Esophagus muscularis mucosa (tissue), 4 donors: ENCODE results near the gene TAF6. TPM values are rescaled to one million over a fixed set of nuclear protein-coding genes. Genes with fewer than 3 reads are reported as not detected.

Source experiments
- DNase-seq: peaks from one replicate; pipeline ENCODE4 v3.0.0-alpha.2; 2017; ENCODE audit errors: extremely low spot score
- H3K27ac ChIP-seq, 4 donors: fragments of 200-600 bp; sonication (generic); replicated peaks in 1 of 4; 1 replicate in 3 of 4; 2 replicates in 1 of 4; pipeline ENCODE4 v1.5.1; 2016 to 2019; ENCODE audit warnings: mild to moderate bottlenecking in 1 of 4
- H3K27me3 ChIP-seq, 4 donors: fragments of 200-600 bp; sonication (generic); one replicate each; pipeline versions ENCODE4 v1.5.1 to v1.6.0; 2016 to 2019
- H3K36me3 ChIP-seq, 4 donors: fragments of 200-600 bp; sonication (generic); one replicate each; pipeline ENCODE4 v1.5.1; 2016 to 2019
- H3K4me1 ChIP-seq, 4 donors: fragments of 200-600 bp; sonication (generic); one replicate each; pipeline ENCODE4 v1.5.1; 2016 to 2019
- H3K4me3 ChIP-seq, 4 donors: fragments of 200-600 bp; sonication (generic); 1 replicate in 2 of 4; 2 replicates in 2 of 4; pipeline ENCODE4 v1.5.1; 2016 to 2019; ENCODE audit warnings: mild to moderate bottlenecking in 4 of 4, moderate library complexity in 1 of 4
- H3K9me3 ChIP-seq, 4 donors: fragments of 200-600 bp; sonication (generic); 1 replicate in 3 of 4; 2 replicates in 1 of 4; pipeline ENCODE4 v1.5.1; 2016 to 2019
- EP300 ChIP-seq: sonication (generic); formaldehyde crosslinking; IDR thresholded peaks from one replicate; pipeline ENCODE4 v1.6.1; 2017; ENCODE audit warnings: antibody characterized with exemption
- POLR2A ChIP-seq: fragments of 450-650 bp; IDR thresholded peaks from one replicate; pipeline ENCODE4 v1.6.1; 2017; ENCODE audit warnings: antibody characterized with exemption, moderate library complexity, mild to moderate bottlenecking, low read depth
- POLR2AphosphoS5 ChIP-seq, 2 donors: sonication (generic); formaldehyde crosslinking; IDR thresholded peaks; one replicate each; pipeline ENCODE4 v1.6.1; 2017; ENCODE audit warnings: antibody characterized with exemption in 2 of 2
- WGBS: methylation state at CpG from one replicate; pipeline ENCODE4 v1.1.5; 2018; 5-methylcytosine and 5-hydroxymethylcytosine counted together
- intact Hi-C: fragments of 100-400 bp; cut with DNase I; formaldehyde crosslinking; loops from one replicate; pipeline ENCODE4 v1.15.1; 2023
- total RNA-seq, 4 donors: library from RNA; depleted of rRNA; stranded (reverse); fragments of >200 nt; gene quantifications; one replicate each; pipeline versions ENCODE4 v1.1.0 to v1.2.1, GENCODE V29; 2016
- TF ChIP-seq, protein P1 (sequence below), 3 experiments: fragments of 200-600 bp in 2 of 3; fragments of 450-650 bp in 1 of 3; sonication (generic) in 2 of 3; IDR thresholded peaks; one replicate each; pipeline ENCODE4 v1.5.1; 2017 to 2019; ENCODE audit warnings: antibody characterized with exemption in 3 of 3, mild to moderate bottlenecking in 2 of 3, moderate library complexity in 1 of 3

TAF6 gene
- total RNA-seq, result 10 to 100 TPM; 48.5 to 92.1 (median 77.8) TPM

DNA sequence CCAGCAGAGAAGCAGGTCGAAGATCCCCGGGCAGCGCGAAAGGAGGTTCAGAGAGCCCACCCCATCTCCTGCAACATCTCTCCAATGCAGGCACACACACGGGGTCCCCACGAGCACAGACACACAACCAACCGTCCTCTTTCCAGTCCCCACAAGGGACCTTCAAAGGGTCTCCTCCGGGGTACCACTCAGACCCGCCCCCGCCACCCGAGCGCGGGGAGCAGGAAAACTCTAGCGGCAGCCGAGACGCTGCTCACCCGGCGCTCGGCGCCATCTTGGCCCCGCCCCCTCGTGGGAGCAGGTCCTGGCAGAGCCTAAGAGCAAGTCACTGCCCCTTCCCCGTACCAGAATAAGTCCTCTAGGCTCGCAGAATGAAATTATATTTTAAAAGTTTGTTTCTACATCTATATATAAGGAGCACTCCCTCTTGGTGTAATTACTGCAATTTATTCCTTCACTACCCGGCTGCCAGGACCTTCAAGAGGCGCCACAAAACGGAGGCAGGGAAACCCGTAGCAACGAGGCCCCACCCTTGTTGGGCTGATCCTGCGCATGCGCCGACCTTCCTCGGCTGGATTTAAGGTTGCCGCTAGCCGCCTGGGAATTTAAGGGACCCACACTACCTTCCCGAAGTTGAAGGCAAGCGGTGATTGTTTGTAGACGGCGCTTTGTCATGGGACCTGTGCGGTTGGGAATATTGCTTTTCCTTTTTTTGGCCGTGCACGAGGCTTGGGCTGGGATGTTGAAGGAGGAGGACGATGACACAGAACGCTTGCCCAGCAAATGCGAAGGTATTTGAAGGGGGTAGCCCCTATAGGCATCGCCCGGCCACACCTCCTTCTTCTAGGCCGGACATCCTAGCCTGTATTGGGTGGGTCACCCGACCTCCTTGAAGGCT, at the start of gene TAF6, which contains the start of gene CNPY4:
TSS of gene TAF6 (minus strand) at position 287 of the 898 bp plus-strand sequence. CDS start 5,149 bp downstream, outside the sequence.
TSS of gene CNPY4 (plus strand) at position 563 of the 898 bp plus-strand sequence. CDS start at position 674, 111 bp downstream.
- Histone ChIP-seq H3K4me3 (peak within 1 kb of the TSS; percentile 68 to 87 (median 76)), H3K27ac (peak within 1 kb of the TSS; percentile 76 to 87 (median 85)), H3K4me1 (peaks cover 16 to 33% (median 23%) of the 10 kb centered on the region in 4 donors), H3K36me3 (peaks cover 0 to 32% (median 8%) of the 10 kb centered on the region in 4 donors), H3K9me3 (no peaks in the 10 kb centered on the region), H3K27me3 (no peaks in the 10 kb centered on the region)
- under 1% methylated on average over 35 of the region's 49 CpGs for WGBS
- intact Hi-C loops, result loop anchor here (2.0 kb wide), 1 partner anchor 17 kb away; no protein-coding TSS in a partner anchor
- TF ChIP-seq, protein P1, sequence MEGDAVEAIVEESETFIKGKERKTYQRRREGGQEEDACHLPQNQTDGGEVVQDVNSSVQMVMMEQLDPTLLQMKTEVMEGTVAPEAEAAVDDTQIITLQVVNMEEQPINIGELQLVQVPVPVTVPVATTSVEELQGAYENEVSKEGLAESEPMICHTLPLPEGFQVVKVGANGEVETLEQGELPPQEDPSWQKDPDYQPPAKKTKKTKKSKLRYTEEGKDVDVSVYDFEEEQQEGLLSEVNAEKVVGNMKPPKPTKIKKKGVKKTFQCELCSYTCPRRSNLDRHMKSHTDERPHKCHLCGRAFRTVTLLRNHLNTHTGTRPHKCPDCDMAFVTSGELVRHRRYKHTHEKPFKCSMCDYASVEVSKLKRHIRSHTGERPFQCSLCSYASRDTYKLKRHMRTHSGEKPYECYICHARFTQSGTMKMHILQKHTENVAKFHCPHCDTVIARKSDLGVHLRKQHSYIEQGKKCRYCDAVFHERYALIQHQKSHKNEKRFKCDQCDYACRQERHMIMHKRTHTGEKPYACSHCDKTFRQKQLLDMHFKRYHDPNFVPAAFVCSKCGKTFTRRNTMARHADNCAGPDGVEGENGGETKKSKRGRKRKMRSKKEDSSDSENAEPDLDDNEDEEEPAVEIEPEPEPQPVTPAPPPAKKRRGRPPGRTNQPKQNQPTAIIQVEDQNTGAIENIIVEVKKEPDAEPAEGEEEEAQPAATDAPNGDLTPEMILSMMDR (IDR thresholded peaks at IDR 0.05), result peak in 2 of 3 experiments; percentile 13 to 36
- no peak for TF ChIP-seq EP300
- peak; percentile 26 for TF ChIP-seq POLR2A
- peak; percentile 80 to 84 for TF ChIP-seq POLR2AphosphoS5 (IDR thresholded peaks at IDR 0.05)
- DNase-seq, result peak; percentile 99

- Histone ChIP-seq H3K4me1 (peaks cover 13 to 45% (median 38%) of the 10 kb centered on the region in 4 donors), H3K27ac (peak overlapping the region; percentile 67 to 72 (median 70)), H3K4me3 (peak overlapping the region; percentile 45 to 61 (median 56)), H3K36me3 (no peaks in the 10 kb centered on the region), H3K27me3 (peaks cover 0 to 27% (median 7%) of the 10 kb centered on the region in 4 donors), H3K9me3 (no peaks in the 10 kb centered on the region)
- no peak for DNase-seq
- intact Hi-C loops, result no loop called here
- 5% methylated on average over 11 of the region's 11 CpGs for WGBS
- TF ChIP-seq POLR2AphosphoS5 (IDR thresholded peaks at IDR 0.05) (no peak), EP300 (no peak), POLR2A (no peak)
- TF ChIP-seq, protein P1 (IDR thresholded peaks at IDR 0.05), result no peak
Observed at GRCh38 chr7:100167912-100168323, 48.8 kb upstream of the TAF6 start.

- Histone ChIP-seq H3K27me3 (peaks cover 0 to 25% (median 7%) of the 10 kb centered on the region in 4 donors), H3K4me3 (peak overlapping the region in 3 of 4 donors; percentile 55 to 61 (median 56)), H3K27ac (peak overlapping the region in 3 of 4 donors; percentile 68 to 72 (median 72)), H3K9me3 (no peaks in the 10 kb centered on the region), H3K4me1 (peaks cover 13 to 45% (median 38%) of the 10 kb centered on the region in 4 donors), H3K36me3 (no peaks in the 10 kb centered on the region)
- no peak for DNase-seq
- 62% methylated on average over 14 of the region's 14 CpGs for WGBS
- TF ChIP-seq, protein P1 (IDR thresholded peaks at IDR 0.05), result no peak
- TF ChIP-seq EP300, result no peak
- no peak for TF ChIP-seq POLR2A
- no peak for TF ChIP-seq POLR2AphosphoS5 (IDR thresholded peaks at IDR 0.05)
- intact Hi-C loops, result no loop called here
Observed at GRCh38 chr7:100166970-100167911, 48.1 kb upstream of the TAF6 start.

DNA sequence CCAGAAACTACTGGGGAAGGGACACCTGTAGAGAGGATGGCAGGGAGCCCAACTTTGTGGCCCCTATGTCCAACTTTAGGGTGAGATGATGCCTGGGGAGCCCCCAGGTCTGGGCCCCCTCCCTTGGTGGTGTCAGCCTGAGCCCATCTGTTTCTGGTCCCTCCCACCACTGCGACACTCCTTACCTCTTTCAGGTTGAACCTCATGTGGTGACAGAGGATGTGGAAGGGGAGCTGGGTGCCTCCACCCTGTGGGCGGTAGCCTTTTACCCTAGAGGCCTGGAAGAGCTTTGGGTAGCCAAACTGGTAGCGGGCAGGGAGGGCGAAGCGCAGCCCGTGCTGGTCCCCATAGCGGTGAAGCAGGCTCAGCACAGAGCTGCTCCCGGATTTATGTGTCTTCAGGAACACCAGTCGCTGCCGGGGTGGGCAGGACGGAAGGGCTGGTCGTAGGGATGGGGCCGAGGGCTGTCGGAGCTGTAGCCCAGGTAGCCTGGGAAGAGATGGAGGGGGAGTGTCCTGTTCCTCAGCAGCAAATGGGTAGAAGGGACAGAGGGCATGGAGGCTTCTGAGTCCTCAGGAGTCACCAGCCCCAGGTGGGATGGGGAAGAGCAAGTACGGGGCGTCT, 47.3 kb upstream of the TAF6 start:
- Histone ChIP-seq H3K4me3 (no peak overlapping the region), H3K27ac (no peak overlapping the region), H3K36me3 (no peaks in the 10 kb centered on the region), H3K9me3 (no peaks in the 10 kb centered on the region), H3K27me3 (peaks cover 0 to 17% (median 5%) of the 10 kb centered on the region in 4 donors), H3K4me1 (peaks cover 8 to 39% (median 32%) of the 10 kb centered on the region in 4 donors)
- WGBS, result 89% methylated on average over 16 of the region's 16 CpGs
- intact Hi-C loops, result no loop called here
- TF ChIP-seq POLR2A (no peak), EP300 (no peak), POLR2AphosphoS5 (IDR thresholded peaks at IDR 0.05) (no peak)
- TF ChIP-seq, protein P1 (IDR thresholded peaks at IDR 0.05), result no peak
- no peak for DNase-seq
